Measurements from ENCODE around the gene CCNG1.

DNA sequence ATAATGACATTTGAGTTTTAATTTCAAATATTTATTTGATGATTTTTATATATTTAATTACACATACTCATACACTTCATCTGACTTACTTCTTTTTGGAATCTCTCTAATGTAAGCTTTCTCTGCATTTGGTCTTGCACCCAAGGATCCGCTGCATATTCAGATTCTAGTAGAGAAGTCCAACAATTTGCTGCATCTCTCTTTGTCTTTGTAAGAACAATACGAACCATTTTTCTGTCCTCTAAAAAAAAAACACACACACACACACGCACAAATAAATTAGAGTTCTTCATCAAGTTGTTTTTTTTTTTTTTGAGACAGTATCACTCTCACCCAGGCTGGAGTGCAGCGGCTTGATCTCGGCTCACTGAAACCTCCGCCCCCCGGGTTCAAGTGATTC, 19.4 kb downstream of the CCNG1 start:
- TF ChIP-seq, protein P1, sequence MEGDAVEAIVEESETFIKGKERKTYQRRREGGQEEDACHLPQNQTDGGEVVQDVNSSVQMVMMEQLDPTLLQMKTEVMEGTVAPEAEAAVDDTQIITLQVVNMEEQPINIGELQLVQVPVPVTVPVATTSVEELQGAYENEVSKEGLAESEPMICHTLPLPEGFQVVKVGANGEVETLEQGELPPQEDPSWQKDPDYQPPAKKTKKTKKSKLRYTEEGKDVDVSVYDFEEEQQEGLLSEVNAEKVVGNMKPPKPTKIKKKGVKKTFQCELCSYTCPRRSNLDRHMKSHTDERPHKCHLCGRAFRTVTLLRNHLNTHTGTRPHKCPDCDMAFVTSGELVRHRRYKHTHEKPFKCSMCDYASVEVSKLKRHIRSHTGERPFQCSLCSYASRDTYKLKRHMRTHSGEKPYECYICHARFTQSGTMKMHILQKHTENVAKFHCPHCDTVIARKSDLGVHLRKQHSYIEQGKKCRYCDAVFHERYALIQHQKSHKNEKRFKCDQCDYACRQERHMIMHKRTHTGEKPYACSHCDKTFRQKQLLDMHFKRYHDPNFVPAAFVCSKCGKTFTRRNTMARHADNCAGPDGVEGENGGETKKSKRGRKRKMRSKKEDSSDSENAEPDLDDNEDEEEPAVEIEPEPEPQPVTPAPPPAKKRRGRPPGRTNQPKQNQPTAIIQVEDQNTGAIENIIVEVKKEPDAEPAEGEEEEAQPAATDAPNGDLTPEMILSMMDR (conservative IDR thresholded peaks at IDR 0.05 in 1 of 2, IDR thresholded peaks at IDR 0.05 in 1 of 2; ENCODE audit: low read depth in 1 of 2, low read length in 2 of 2), result no peak
- no peak for TF ChIP-seq EZH2 (IDR thresholded peaks at IDR 0.05; ENCODE audit: low read length, missing control alignments)

All from fibroblast of lung (primary cell).